ENCODE data around the gene KLC1. TPM values are rescaled to one million over a fixed set of nuclear protein-coding genes. Genes with fewer than 3 reads are reported as not detected.

Gene KLC1
- total RNA-seq, 1 experiment from 2014 or later = 163 TPM

- POLR2A ChIA-PET (ENCODE audit: low non-redundant PET) = no interaction called here
These were observed 27.2 kb downstream of the KLC1 start for GRCh38 chr14:103656031-103656755.

GRCh38 chr14:103656756-103657133, 27.7 kb downstream of the KLC1 start:
- ChIA-PET CTCF (no interaction called here), POLR2A (ENCODE audit: low non-redundant PET) (no interaction called here)
- no peak overlapping the region for H3K27ac ChIP-seq (ENCODE audit: low read depth, low read length, poor library complexity, severe bottlenecking)
- no TSS peak for BruUV-seq (replicated peaks)
- intact Hi-C loops (cut with micrococcal nuclease; ENCODE audit: unreplicated experiment) = no loop called here
- peaks cover 54% of the 10 kb centered on the region for H3K36me3 ChIP-seq (ENCODE audit: insufficient read depth, low read length, poor library complexity, severe bottlenecking)
- H3K27me3 ChIP-seq (replicated peaks; ENCODE audit: insufficient read depth, low read depth, low read length, poor library complexity) = no peaks in the 10 kb centered on the region
- no peak for DNase-seq (ENCODE audit: low spot score)
- TF ChIP-seq CTCF (conservative IDR thresholded peaks at IDR 0.05; ENCODE audit: low read depth, low read length) (no peak), EZH2 (IDR thresholded peaks at IDR 0.05; ENCODE audit: borderline replicate concordance, low read depth, low read length, poor library complexity, severe bottlenecking) (no peak)
- H3K4me3 ChIP-seq (ENCODE audit: low read depth, low read length, poor library complexity, severe bottlenecking) = no peak overlapping the region
- no peaks in the 10 kb centered on the region for H3K9me3 ChIP-seq (ENCODE audit: low read depth, low read length, poor library complexity, severe bottlenecking)
- peaks cover 4% of the 10 kb centered on the region for H3K4me1 ChIP-seq (ENCODE audit: insufficient read depth, low read length, poor library complexity, severe bottlenecking)

More at GRCh38 chr14:103656031-103656755, 27.2 kb downstream of the KLC1 start:
- Histone ChIP-seq H3K4me1 (ENCODE audit: insufficient read depth, low read length, poor library complexity, severe bottlenecking) (peaks cover 4% of the 10 kb centered on the region), H3K36me3 (ENCODE audit: insufficient read depth, low read length, poor library complexity, severe bottlenecking) (peaks cover 49% of the 10 kb centered on the region), H3K27ac (ENCODE audit: low read depth, low read length, poor library complexity, severe bottlenecking) (no peak overlapping the region), H3K9me3 (ENCODE audit: low read depth, low read length, poor library complexity, severe bottlenecking) (no peaks in the 10 kb centered on the region), H3K4me3 (ENCODE audit: low read depth, low read length, poor library complexity, severe bottlenecking) (no peak overlapping the region), H3K27me3 (replicated peaks; ENCODE audit: insufficient read depth, low read depth, low read length, poor library complexity) (no peaks in the 10 kb centered on the region)
- BruUV-seq (replicated peaks) = no TSS peak
- no peak for DNase-seq (ENCODE audit: low spot score)
- intact Hi-C loops (cut with micrococcal nuclease; ENCODE audit: unreplicated experiment) = no loop called here
- TF ChIP-seq CTCF (conservative IDR thresholded peaks at IDR 0.05; ENCODE audit: low read depth, low read length) (no peak), EZH2 (IDR thresholded peaks at IDR 0.05; ENCODE audit: borderline replicate concordance, low read depth, low read length, poor library complexity, severe bottlenecking) (no peak)
- CTCF ChIA-PET = no interaction called here

- Histone ChIP-seq H3K9me3 (ENCODE audit: low read depth, low read length, poor library complexity, severe bottlenecking) (no peaks in the 10 kb centered on the region), H3K27me3 (replicated peaks; ENCODE audit: insufficient read depth, low read depth, low read length, poor library complexity) (no peaks in the 10 kb centered on the region), H3K4me1 (ENCODE audit: insufficient read depth, low read length, poor library complexity, severe bottlenecking) (peaks cover 4% of the 10 kb centered on the region), H3K36me3 (ENCODE audit: insufficient read depth, low read length, poor library complexity, severe bottlenecking) (peaks cover 61% of the 10 kb centered on the region), H3K27ac (ENCODE audit: low read depth, low read length, poor library complexity, severe bottlenecking) (no peak overlapping the region), H3K4me3 (ENCODE audit: low read depth, low read length, poor library complexity, severe bottlenecking) (no peak overlapping the region)
- BruUV-seq (replicated peaks) = no TSS peak
- TF ChIP-seq CTCF (conservative IDR thresholded peaks at IDR 0.05; ENCODE audit: low read depth, low read length) (no peak), EZH2 (IDR thresholded peaks at IDR 0.05; ENCODE audit: borderline replicate concordance, low read depth, low read length, poor library complexity, severe bottlenecking) (no peak)
- no peak for DNase-seq (ENCODE audit: low spot score)
- ChIA-PET POLR2A (ENCODE audit: low non-redundant PET) (no interaction called here), CTCF (no interaction called here)
- intact Hi-C loops (cut with micrococcal nuclease; ENCODE audit: unreplicated experiment) = no loop called here
These were observed 28.5 kb downstream of the KLC1 start for GRCh38 chr14:103657471-103657870.
